Measurements from ENCODE around the gene SRPK1.
A peak's percentile ranks its signal among the peaks of the same experiment; 100 is the strongest.
"Not testable (repeated sequence)": the region's sequence is repeated elsewhere in the genome, so short reads cannot be mapped to it uniquely, and the experiment has no call there.

Gene SRPK1

GRCh38 chr6:35933844-35934243 is 12.9 kb upstream of the SRPK1 start:
- Histone ChIP-seq H3K4me1 (ENCODE audit: insufficient read depth, low read length) (no peaks in the 10 kb centered on the region), H3K9me3 (ENCODE audit: insufficient read depth, low read length, severe bottlenecking) (no peaks in the 10 kb centered on the region), H3K36me3 (ENCODE audit: insufficient read depth, low read length) (no peaks in the 10 kb centered on the region), H4K20me1 (ENCODE audit: insufficient read depth, low read length) (no peaks in the 10 kb centered on the region), H3K9ac (ENCODE audit: low read depth, low read length) (no peak overlapping the region), H2AFZ (ENCODE audit: low read depth, low read length) (no peak overlapping the region), H3K79me2 (ENCODE audit: insufficient read depth, low read length) (no peaks in the 10 kb centered on the region), H3K4me2 (ENCODE audit: insufficient read depth, low read length) (no peak overlapping the region), H3K27me3 (ENCODE audit: insufficient read depth, low read length, poor library complexity) (no peaks in the 10 kb centered on the region), H3K27ac (ENCODE audit: low read length) (no peak overlapping the region), H3K4me3 (ENCODE audit: low read depth in 1 of 2, low read length in 2 of 2) (no peak overlapping the region)
- no peak for DNase-seq
- no peak for ATAC-seq (ENCODE audit: insufficient read depth, low read depth)
- TF ChIP-seq EZH2 (IDR thresholded peaks at IDR 0.05; ENCODE audit: borderline replicate concordance, low read depth, low read length, severe bottlenecking) (no peak), CTCF (IDR thresholded peaks at IDR 0.05; ENCODE audit: borderline replicate concordance, extremely low read depth, low read length, poor library complexity, severe bottlenecking) (no peak)

- DNase-seq (peak; percentile 43), ATAC-seq (ENCODE audit: insufficient read depth, low read depth) (0 out of 3 replicates have a peak, but pooled peaks have one; percentile 44)
- not testable (repeated sequence) for H3K4me3 ChIP-seq (ENCODE audit: low read depth in 1 of 2, low read length in 2 of 2); H3K9ac ChIP-seq (ENCODE audit: low read depth, low read length); H3K27ac ChIP-seq (ENCODE audit: low read length); H3K79me2 ChIP-seq (ENCODE audit: insufficient read depth, low read length); H3K36me3 ChIP-seq (ENCODE audit: insufficient read depth, low read length); H3K9me3 ChIP-seq (ENCODE audit: insufficient read depth, low read length, severe bottlenecking); H3K4me1 ChIP-seq (ENCODE audit: insufficient read depth, low read length); H3K27me3 ChIP-seq (ENCODE audit: insufficient read depth, low read length, poor library complexity); H3K4me2 ChIP-seq (ENCODE audit: insufficient read depth, low read length); H4K20me1 ChIP-seq (ENCODE audit: insufficient read depth, low read length); H2AFZ ChIP-seq (ENCODE audit: low read depth, low read length)
These were observed 11.0 kb upstream of the SRPK1 start for GRCh38 chr6:35931873-35932272.

- H3K27ac ChIP-seq (ENCODE audit: low read length) = no peak overlapping the region
- H3K9ac ChIP-seq (ENCODE audit: low read depth, low read length) = no peak overlapping the region
- H2AFZ ChIP-seq (ENCODE audit: low read depth, low read length) = no peak overlapping the region
These were observed 10.2 kb upstream of the SRPK1 start for GRCh38 chr6:35931120-35931561.

GRCh38 chr6:35929601-35930000 is 8.7 kb upstream of the SRPK1 start:
- Histone ChIP-seq H3K4me3 (ENCODE audit: low read depth in 1 of 2, low read length in 2 of 2) (no peak overlapping the region), H2AFZ (ENCODE audit: low read depth, low read length) (no peak overlapping the region), H3K27me3 (ENCODE audit: insufficient read depth, low read length, poor library complexity) (no peaks in the 10 kb centered on the region), H3K9me3 (ENCODE audit: insufficient read depth, low read length, severe bottlenecking) (no peaks in the 10 kb centered on the region), H3K36me3 (ENCODE audit: insufficient read depth, low read length) (no peaks in the 10 kb centered on the region), H3K27ac (ENCODE audit: low read length) (no peak overlapping the region), H3K4me2 (ENCODE audit: insufficient read depth, low read length) (no peak overlapping the region), H4K20me1 (ENCODE audit: insufficient read depth, low read length) (no peaks in the 10 kb centered on the region), H3K79me2 (ENCODE audit: insufficient read depth, low read length) (no peaks in the 10 kb centered on the region), H3K4me1 (ENCODE audit: insufficient read depth, low read length) (no peaks in the 10 kb centered on the region), H3K9ac (ENCODE audit: low read depth, low read length) (no peak overlapping the region)
- TF ChIP-seq EZH2 (IDR thresholded peaks at IDR 0.05; ENCODE audit: borderline replicate concordance, low read depth, low read length, severe bottlenecking) (no peak), CTCF (IDR thresholded peaks at IDR 0.05; ENCODE audit: borderline replicate concordance, extremely low read depth, low read length, poor library complexity, severe bottlenecking) (no peak)
- ATAC-seq (ENCODE audit: insufficient read depth, low read depth) (no peak), DNase-seq (no peak)

More at GRCh38 chr6:35931120-35931561, 10.2 kb upstream of the SRPK1 start:
- Histone ChIP-seq H4K20me1 (ENCODE audit: insufficient read depth, low read length) (no peaks in the 10 kb centered on the region), H3K79me2 (ENCODE audit: insufficient read depth, low read length) (no peaks in the 10 kb centered on the region), H3K4me2 (ENCODE audit: insufficient read depth, low read length) (no peak overlapping the region), H3K4me1 (ENCODE audit: insufficient read depth, low read length) (no peaks in the 10 kb centered on the region), H3K4me3 (ENCODE audit: low read depth in 1 of 2, low read length in 2 of 2) (no peak overlapping the region), H3K36me3 (ENCODE audit: insufficient read depth, low read length) (no peaks in the 10 kb centered on the region), H3K9me3 (ENCODE audit: insufficient read depth, low read length, severe bottlenecking) (no peaks in the 10 kb centered on the region), H3K27me3 (ENCODE audit: insufficient read depth, low read length, poor library complexity) (no peaks in the 10 kb centered on the region)
- ATAC-seq (ENCODE audit: insufficient read depth, low read depth) (no peak), DNase-seq (no peak)
- no peak for TF ChIP-seq CTCF (IDR thresholded peaks at IDR 0.05; ENCODE audit: borderline replicate concordance, extremely low read depth, low read length, poor library complexity, severe bottlenecking)
- TF ChIP-seq EZH2 (IDR thresholded peaks at IDR 0.05; ENCODE audit: borderline replicate concordance, low read depth, low read length, severe bottlenecking) = no peak
